GM18951 (cell line): ENCODE data around the gene NRG3.

Experiments used
- POLR2A ChIP-seq: IDR thresholded peaks from 4 replicates; pipeline ENCODE4 v1.6.1; 2011; ENCODE audit warnings: mild to moderate bottlenecking; ENCODE audit not compliant: insufficient read length, insufficient read depth; ENCODE audit errors: extremely low read depth
- in situ Hi-C: fragments of 300-500 bp; cut with MboI; formaldehyde crosslinking; loops from one replicate; pipeline ENCODE4 v1.12.0; 2022; ENCODE audit warnings: low sequenced_read_pairs, mixed read lengths, inconsistent platforms; ENCODE audit not compliant: unreplicated experiment

The NRG3 gene

DNA sequence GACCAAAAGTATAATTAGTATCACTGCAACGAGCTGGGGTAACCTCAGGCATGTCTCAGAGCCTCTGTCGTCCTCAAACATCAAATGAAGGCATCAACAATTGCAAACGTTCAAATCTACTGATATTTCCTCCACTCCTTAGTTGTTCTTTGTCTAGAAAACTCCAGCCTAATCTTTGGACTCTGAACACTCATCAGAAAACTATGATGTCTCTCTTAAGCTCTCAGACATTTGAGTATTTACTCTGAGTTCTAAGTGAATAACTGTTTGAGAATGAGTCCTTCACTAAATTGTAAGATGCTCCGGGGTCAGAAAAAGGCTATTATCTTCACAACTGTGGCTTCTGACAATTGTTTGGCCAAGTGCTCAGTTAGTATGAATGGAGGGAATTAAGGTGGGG lies 536.4 kb downstream of the NRG3 start:
- in situ Hi-C loops: no loop called here
- TF ChIP-seq POLR2A: no peak

DNA sequence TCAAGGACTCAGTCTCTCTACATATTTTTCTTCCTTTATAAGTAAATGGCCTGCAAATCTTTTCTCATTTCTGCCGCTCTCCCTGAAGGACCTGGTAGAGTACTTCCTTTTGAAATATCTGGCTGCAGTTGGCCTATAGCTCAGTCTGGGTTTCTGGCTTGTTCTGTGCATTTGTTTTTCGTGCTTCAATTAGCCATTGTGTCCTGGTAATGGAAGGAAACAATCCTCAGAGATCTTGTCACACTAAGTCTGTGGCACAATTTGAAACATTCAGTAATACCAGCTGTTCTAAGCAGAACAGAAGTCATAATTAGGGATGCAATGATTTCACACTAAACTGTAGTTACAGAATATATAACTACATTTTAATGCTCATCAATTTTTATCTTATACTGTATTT lies 545.0 kb downstream of the NRG3 start:
- in situ Hi-C loops: no loop called here
- no peak for TF ChIP-seq POLR2A

DNA sequence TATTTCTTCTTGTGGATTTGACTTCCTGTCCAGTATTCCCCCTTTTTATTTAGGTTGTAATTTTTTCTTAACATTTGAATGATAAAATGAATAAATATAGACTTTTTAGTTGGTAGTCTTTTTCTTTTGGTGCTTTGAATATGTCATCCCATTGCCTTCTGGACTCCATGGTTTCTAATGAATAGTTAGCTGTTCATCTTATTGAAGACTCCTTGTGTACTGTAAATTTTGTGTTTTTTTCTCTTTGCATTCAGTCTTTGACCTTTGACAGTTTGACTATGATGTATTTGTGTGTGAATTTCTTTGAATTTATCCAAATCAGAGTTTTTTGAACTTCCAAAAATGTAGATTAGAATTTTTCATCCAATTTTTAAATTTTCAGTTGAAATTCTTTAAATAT lies 554.3 kb downstream of the NRG3 start:
- in situ Hi-C loops: no loop called here

DNA sequence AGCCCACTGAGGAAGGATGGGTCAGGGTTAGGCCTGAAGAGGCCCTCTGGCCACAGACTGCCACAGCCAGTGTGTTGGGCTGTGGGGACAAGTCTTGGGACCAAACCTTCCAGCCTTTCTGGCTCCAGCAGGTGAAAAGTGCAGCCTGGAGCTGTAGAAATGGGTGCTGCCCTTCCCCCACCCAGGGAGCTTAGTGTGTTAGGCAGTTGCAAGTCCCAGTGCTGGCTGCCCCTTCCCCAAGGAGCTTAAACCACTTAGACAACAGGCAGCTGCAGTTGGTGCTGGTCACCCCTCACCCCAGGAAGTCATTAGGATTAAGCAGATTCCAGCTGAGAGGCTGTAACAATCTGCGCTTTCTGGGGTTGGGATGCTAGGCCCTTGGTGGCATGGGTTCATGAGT lies 563.3 kb downstream of the NRG3 start:
- in situ Hi-C loops: no loop called here

More for the DNA sequence above, 554.3 kb downstream of the NRG3 start:
- TF ChIP-seq POLR2A: no peak

DNA sequence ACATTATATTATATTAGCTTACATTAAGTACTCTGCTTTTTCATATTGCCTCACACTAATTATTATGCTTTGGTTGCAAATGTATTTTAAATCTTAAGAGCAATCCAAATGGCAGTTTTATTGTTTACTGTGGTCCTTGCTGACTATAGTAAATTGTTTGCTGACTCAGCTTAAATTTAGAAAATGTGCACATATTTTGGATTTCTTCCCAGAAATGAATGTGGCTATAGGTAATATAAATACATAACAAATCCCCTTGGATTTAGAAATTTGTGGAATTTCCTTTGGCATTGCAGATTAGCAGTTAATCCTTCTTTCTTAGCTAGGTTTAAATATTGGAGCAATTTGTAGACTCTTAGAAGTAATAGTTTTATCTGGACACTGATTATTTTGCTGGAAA lies 565.8 kb downstream of the NRG3 start:
- no peak for TF ChIP-seq POLR2A
- in situ Hi-C loops: no loop called here

More for the DNA sequence above, 563.3 kb downstream of the NRG3 start:
- TF ChIP-seq POLR2A: no peak

DNA sequence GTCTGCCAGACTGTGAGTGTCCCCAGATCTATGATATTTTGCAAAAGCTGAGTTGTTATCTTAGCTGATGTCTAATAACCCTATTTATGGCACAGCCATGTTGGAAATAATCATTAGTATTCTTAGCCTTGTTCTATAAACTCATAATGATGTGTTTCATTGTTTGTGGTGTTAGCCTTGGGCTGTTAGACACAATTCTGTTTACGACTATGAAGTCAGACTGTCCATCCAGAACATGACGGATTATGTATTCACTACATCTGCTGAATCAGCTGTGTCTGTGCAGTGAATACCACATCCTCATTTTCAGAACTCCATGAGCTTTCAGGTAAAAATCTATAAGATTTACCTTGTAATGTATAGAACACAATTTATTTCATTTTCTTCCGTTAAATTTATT lies 577.1 kb downstream of the NRG3 start:
- no peak for TF ChIP-seq POLR2A
- in situ Hi-C loops: no loop called here

DNA sequence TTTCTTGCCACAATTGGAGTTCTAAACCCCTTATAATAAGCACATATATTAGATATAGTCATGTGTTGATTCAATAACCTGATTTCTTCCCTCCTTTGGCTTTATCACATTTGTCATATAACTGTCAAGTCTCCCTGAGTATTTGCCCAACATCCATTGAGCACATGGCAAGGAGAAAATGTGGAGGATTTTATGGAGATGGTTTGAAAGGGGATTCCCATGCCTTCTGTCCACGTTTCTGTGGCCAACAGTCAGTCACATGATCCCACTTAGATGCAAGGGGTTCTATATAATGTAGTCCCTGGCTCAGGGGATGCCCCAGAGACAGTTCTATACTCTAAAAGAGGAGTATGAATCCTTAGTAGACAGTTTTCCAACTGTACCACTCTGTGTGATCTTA lies 577.7 kb downstream of the NRG3 start:
- in situ Hi-C loops: no loop called here
- TF ChIP-seq POLR2A: no peak

DNA sequence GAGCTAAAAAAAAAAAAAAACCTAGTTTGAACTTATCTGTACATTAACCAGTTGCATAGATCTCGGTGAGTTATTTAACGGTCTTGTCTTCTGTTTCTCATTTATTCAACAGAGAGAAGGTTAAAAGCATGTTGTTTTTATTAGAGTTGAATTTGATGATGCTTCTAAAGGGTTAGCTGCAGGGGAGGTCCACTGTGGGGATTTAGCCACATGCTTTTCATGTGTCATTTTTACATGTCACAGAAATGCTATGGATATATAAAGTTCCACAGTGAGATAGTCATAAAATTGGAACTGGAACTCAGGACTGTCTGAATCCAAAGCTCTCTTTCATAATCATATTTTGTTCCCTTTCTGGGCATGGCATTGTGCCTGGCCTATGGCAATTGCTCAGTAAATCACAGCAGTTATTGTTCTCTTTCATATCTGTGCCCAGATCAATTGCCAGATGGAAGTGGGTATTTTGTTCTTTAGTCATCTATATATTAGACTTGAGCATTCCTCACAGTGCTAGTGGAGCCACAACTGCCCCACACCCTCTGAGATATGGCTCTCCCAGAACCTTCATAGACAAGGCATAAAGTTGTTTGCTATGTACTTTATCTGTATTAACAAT lies 578.8 kb downstream of the NRG3 start:
- no peak for TF ChIP-seq POLR2A
- in situ Hi-C loops: no loop called here

DNA sequence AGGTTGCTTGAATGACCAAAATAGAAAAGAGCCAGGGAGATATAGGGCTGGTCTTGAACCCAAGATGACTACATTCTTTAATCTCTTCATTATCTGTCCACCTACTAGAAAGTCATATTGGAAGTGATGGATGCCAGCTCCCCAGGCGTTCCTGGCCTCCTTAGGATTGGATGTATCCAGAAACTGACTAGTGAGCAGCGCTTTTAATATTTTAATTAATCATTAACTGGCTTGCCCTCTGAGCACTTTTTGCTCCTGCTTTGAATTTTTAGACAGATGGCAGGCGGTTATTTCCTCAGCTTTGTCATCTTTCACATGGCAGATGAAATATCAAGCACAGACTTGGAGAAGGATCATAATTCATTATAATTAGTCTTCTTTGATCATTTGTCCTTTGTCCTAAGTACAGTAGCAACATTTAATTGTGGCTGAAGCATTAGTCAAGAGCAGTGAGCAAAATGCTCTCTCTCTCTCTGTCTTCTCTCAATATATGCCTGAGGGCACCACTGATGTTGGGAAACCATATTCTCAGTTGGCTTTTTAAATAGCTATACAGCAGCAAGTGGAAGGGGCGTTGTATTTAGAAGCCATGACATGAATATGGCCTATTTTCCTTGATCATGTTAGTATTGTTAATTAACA lies 588.0 kb downstream of the NRG3 start:
- in situ Hi-C loops: no loop called here
- no peak for TF ChIP-seq POLR2A

DNA sequence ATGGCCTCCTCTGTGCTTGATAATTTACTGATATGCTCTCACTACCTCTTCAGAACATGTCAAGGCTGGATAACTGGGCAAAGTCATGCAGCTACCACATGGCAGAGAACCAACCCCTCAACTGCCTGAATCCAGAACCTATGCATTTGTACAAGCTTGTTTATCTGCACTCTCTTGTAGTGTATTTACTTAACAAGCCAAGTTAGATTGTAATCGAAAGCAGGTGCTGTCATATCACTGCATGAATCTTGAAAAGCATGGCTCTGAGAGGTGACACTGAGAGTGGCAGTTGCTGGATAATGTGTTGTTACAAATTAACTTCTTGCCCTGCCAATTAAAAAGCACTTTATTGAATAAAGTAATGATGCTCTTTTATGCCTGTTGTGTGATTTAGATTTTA lies 588.6 kb downstream of the NRG3 start:
- in situ Hi-C loops: no loop called here

DNA sequence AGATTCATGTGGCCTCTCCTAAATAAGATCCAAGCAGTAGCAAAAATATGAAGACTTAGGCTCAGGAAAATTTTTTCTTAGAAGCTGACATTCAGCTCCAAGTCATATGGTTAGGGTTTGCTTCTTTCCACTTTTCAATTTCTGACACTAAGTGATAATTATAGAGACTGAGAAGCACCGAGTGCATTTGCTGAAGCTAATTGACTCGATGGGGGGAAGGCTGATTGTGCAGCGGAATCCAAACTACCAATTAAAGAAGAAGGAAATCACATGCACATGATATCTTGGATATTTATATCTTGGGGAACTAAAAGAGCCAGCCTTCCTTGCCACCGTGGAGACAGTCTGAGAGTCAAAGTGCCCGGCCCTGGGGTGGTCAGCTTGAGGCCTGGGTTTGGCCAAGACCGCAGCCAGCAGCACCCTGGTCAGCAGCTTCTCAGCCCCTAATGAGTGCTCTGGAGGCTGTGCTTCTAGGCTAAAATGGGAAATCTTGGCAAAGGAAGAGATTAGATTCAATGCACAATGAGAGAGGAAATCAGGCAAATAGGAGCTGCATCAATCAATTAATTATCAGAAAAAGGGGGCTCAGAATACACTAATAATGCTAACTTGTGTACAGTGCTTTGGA lies 589.3 kb downstream of the NRG3 start:
- TF ChIP-seq POLR2A: no peak
- in situ Hi-C loops: no loop called here

More for the DNA sequence above, 588.6 kb downstream of the NRG3 start:
- TF ChIP-seq POLR2A: no peak

DNA sequence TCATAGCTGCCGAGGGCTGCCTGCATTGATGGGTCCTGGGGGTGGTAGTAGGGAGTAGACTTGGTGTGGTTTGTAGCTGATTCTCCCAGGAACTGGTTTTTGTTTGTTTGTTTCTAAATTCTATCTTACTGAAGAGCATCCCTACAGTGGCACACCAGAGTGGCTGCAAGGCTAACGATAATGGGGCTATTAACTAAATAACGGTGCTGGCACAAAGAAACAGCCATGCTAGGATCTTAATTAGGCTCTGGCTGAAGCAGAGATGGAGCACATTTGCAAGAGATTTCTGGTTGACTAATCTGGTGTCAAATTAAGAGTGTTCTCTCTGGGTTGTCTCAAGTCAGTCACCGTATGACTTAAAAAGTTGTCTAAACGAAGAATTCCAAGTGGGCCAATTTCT lies 590.0 kb downstream of the NRG3 start:
- TF ChIP-seq POLR2A: no peak
- in situ Hi-C loops: no loop called here

DNA sequence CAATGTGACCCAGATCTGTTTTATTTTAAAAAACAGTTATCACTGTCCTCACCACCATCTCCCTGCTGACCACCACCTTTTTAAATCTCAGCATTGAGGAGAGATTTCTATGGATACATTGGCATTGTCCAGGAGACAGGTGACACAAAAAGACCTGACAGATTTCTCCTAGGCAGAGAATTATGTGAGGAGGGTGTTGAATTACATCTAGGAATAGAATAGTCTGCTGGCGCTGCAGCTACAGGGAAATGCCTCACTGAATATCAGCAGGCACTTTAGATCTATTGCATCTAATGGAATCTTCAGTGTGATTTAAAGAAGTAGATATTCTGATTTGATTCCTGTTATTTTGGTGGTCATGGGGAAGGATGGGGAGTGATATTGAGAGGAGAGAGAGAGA lies 593.5 kb downstream of the NRG3 start:
- no peak for TF ChIP-seq POLR2A
- in situ Hi-C loops: no loop called here
